GM19372 (cell line): ENCODE data around the gene KIRREL3.
"Not testable (repeated sequence)": the region's sequence is repeated elsewhere in the genome, so short reads cannot be mapped to it uniquely, and the experiment has no call there.

Experiments used
- ATAC-seq: cut with Tn5 transposase; IDR thresholded peaks from one replicate; pipeline ENCODE4 v1.9.1; 2021; ENCODE audit warnings: mild to moderate bottlenecking, low read depth, moderate library complexity; ENCODE audit not compliant: unreplicated experiment

The KIRREL3 gene

GRCh38 chr11:126404367-126404766 lies 596.2 kb downstream of the KIRREL3 start:
- no peak for ATAC-seq

DNA sequence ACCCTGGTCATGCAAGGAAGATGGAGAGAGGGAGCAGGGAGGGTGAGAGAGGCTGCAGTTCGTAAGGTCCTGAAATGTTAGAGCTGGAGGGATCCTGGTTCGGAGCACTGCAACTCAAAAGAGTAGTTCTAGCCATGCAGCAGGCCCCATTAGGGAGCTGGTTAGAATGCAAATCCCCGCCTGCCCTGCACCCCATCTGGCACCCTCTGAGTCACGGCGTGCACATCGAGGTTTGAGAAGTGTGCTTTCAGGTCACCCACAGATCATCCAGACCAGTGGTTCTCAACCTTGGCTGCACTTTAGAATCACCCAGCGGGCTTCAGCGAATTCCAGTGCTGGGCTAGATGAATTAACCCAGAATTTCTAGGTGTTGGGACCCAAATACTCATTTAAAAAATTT lies 596.9 kb downstream of the KIRREL3 start:
- peak; percentile 88 for ATAC-seq

- no peak for ATAC-seq
Observed at GRCh38 chr11:126403022-126403581, 597.5 kb downstream of the KIRREL3 start.

DNA sequence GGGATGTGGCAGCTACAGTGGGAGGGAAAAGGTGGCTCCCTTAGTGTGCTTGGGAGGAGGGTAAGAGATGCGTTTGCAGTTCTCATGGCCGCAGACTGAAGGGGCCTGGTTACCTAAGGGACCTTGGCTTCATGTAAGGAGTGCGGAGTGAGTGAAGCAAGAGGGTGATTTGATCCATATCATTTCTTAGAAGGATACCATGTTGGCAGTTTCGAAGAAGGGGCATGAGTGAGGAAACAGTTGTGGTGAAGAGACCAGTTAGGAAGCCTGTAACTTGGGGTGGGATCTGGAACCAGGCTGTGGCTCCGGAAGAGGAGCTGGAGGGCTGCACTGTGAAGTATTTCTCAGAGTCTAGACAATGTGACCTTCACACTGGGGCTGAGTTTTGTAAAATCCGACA lies 600.1 kb downstream of the KIRREL3 start:
- no peak for ATAC-seq

DNA sequence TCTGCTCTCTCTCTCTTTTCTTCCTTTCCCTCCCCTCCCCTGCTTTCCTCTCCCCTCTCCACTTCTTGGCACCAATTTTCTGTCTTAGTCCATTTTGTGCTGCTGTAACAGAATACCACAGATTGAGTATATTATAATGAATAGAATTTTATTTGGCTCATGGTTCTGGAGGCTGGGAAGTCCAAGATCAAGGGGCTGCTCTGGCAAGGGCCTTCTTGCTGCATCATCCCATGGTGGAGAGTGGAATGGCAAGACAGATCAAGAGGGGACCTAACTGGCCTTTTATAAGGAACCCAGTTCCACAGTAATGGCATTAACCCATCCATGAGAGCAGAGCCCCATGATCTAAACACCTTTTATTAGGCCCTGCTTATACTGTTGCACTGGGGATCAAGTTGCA lies 600.6 kb downstream of the KIRREL3 start:
- ATAC-seq, result no peak

DNA sequence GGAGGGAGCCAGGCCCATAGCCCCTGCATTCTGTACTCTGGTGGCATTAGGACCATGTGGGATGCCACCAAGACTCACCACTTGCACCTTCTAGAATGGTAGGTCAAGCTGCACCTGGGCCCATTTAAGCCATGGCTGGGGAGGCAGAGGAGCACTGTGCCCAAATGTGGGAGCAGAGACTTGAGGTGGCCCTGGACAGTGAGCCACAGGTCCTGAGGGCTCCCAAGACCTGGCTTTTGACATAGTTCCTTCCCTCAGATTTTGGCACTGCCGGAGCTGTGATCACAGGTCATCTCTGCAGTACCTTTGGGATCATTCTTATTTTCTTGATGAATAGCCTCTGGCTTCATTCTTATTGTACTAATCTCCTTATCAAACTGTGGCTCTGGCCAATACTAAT lies 601.8 kb downstream of the KIRREL3 start:
- no peak for ATAC-seq

GRCh38 chr11:126398296-126398695 lies 602.3 kb downstream of the KIRREL3 start:
- no peak for ATAC-seq

- no peak for ATAC-seq
Observed at GRCh38 chr11:126396965-126397364, 603.6 kb downstream of the KIRREL3 start.

DNA sequence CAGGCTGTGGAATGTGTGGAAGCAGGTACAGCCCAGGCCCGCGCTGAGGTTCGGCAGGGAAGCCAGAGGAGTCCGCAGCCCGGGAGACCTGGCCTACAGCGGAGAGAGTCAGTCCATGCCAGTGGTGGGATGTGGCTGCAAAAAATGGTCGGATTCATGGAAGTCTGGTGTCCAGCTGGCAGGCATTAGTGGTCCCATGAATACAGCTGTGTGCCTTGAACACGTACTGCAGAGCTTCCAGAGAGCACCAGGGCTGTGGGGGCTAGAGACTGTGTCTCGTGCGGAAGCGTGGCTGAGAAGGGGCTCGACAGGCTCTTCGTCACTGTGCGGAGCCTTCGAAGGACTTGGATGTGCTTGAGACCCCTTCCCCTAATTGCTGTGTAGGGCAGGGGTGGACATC lies 604.3 kb downstream of the KIRREL3 start:
- not testable (repeated sequence) for ATAC-seq

DNA sequence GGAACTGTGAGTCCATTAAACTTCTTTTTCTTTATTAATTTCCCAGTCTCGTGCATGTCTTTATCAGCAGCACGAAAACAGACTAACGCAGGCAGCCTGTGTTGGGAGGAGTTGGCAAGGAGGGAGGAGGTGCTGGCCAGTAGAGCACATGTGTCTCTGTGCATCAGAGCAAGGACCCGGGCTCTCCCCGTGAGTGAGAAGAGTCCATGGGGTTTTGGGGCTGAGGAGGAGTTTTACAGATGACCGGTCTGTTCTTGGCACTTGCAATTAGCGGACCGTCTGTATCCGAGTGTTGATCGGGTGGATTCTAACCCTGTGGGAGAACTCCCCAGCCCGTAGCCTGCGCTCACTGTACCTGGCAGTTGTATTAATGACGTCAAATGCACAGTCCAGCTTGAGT lies 604.8 kb downstream of the KIRREL3 start:
- not testable (repeated sequence) for ATAC-seq

GRCh38 chr11:126394634-126395072 lies 605.9 kb downstream of the KIRREL3 start:
- ATAC-seq, result not testable (repeated sequence)

- ATAC-seq, result no peak
Observed at GRCh38 chr11:126394036-126394435, 606.5 kb downstream of the KIRREL3 start.

GRCh38 chr11:126393143-126393542 lies 607.4 kb downstream of the KIRREL3 start:
- no peak for ATAC-seq

DNA sequence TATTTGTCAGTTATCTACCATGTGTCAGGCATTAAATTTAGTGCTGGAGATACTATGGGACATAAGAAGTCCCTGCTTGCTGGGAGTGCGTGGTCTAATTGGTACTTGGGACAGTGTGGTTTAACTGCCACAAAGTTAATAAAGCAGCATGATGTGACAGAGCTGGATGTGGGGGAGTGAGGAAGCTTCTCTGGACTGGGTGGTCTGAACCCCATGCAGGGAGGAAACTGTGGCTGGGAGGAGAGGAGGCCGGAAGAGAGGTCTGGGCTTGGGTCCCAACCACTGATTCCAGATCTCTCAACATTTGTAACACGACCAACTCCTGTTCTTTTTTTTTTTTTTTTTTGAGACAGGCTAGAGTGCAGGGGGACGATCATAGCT lies 607.9 kb downstream of the KIRREL3 start:
- ATAC-seq, result peak; percentile 28

DNA sequence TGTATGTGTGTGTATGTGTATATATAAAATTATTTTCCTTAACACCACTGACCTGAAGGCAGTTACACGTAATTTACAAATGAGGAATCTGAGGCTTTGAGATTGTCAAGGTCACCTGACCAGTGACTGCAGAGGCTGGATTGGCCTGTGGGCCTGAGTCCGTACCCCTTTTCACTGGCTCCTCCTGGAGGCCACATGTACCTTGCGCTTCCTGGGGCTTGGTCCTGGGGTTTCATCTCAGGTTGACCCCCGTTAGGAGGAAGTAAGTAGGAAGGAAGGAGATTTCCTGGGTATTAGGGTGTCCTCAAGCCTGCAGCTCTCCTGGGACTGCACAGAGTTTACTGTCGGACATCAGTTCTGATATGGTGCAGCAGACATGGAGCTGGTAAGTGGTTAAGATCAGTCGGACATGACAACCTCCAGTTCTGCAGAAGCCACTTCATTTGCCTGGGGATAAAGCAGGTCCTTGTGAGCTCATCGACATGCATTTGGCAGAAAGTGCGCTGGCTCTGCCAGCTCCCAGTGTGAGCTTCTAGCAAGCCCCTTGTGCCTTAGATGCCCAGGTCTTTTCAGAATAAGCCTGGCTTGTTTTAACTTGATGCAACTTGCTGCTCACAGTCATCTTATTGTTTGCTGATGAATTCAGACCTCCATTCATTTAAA lies 608.5 kb downstream of the KIRREL3 start:
- peak; percentile 66 for ATAC-seq

- no peak for ATAC-seq
Observed at GRCh38 chr11:126391286-126391954, 609.1 kb downstream of the KIRREL3 start.

GRCh38 chr11:126390272-126390867 lies 610.2 kb downstream of the KIRREL3 start:
- ATAC-seq, result no peak

- ATAC-seq, result no peak
Observed at GRCh38 chr11:126387857-126388256, 612.7 kb downstream of the KIRREL3 start.

DNA sequence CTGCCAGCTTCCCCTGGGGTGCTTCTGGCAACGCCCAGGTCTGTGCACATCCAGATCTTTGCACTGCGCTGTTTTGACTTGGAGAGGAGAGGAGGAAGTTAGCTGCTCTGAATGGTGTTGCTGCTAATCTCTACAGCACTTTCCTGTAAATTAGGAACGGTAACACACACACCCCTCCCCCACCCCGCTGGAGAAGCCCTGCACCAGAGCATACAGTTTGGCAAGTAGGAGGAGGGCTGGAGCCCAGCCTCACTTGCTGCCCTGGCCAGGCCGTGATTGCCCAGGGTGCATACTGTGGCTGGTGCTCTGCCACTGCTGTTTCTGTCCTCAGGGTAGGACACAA lies 613.9 kb downstream of the KIRREL3 start:
- ATAC-seq, result not testable (repeated sequence)

DNA sequence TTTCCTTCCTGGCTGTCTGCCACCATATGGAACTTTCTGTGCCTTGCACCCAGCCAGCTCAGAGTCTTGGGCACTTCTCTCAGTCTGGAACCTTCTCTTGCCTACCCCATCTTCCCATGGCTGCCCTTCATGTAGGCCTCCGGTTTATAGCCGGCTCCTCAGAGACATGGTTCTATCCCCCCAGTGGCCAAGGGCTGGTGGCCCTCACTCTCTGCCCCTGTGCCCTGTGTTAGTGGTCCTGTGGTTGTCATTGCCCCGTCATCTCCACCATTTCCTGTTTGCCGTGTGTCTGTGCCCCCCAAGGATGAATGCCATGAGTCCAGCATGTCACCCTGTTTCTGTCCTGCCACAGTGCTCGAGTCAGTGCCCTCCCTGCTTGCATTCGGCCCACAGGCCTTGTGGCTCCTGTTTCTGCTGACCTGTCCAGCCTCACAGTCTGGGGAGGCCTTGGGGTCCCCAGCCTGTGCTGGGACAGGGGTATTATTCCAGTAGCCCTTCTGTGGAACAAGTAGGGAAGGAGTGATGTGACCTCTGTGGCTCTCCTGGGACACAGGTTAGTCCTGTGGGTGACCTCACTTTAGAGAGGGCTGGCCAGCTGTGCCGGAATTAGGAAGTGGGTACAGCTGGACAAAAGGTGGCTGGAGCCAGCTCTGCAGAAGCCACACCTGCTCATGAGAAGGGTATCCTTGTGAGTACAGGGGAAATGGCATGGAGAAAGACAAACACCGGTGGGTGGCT lies 614.4 kb downstream of the KIRREL3 start:
- ATAC-seq, result no peak
